ENCODE results near the gene MCM6. TPM values are rescaled to one million over a fixed set of nuclear protein-coding genes. Genes with fewer than 3 reads are reported as not detected.
"Not testable (repeated sequence)": the region's sequence is repeated elsewhere in the genome, so short reads cannot be mapped to it uniquely, and the experiment has no call there.

Gene MCM6
- polyA plus RNA-seq, 4 donors: 9.5 to 54.2 (median 24.0) TPM

DNA sequence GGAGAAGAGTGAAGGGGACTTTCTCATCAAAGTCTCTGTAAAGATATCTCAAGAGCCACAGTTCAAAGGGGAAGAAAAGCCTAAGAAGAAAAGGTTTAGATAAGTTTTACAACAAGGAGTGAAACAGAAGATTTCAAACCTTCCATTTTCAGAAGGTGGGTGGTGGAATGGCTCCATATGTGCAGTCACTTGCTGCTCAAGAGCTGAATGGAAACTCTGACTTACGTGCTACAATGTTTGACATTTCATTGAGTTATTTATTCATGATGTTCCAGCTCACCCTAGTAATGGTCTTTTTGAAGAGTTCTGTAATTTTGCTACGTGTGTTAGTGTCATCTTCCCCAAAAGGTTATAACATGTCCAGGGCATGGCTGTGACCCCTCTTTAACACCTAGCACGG is 61.0 kb downstream of the MCM6 start:
- FAIRE-seq: no peak
- Histone ChIP-seq H3K4me1 (ENCODE audit: control insufficient read depth in 3 of 3, insufficient read depth in 2 of 3, low read depth in 1 of 3, low read length in 2 of 3) (no peaks in the 10 kb centered on the region), H3K27ac (ENCODE audit: low read depth in 1 of 3, low read length in 2 of 3) (no peak overlapping the region), H3K9me3 (ENCODE audit: control insufficient read depth in 2 of 2, insufficient read depth in 1 of 2, low read depth in 1 of 2, low read length in 1 of 2) (peaks cover 0 to 3% of the 10 kb centered on the region in 2 donors), H3K27me3 (ENCODE audit: control insufficient read depth in 3 of 3, insufficient read depth in 3 of 3, low read length in 3 of 3) (no peaks in the 10 kb centered on the region), H3K36me3 (ENCODE audit: control insufficient read depth in 3 of 3, insufficient read depth in 2 of 3, low read depth in 1 of 3, low read length in 3 of 3) (peaks cover 0 to 42% (median 2%) of the 10 kb centered on the region in 3 donors), H3K4me3 (ENCODE audit: low read depth in 1 of 3, low read length in 3 of 3) (no peak overlapping the region)
- 72 to 89% (median 79%) methylated on average over 3 of the region's 3 CpGs for WGBS, 3 donors
- no peak for DNase-seq

DNA sequence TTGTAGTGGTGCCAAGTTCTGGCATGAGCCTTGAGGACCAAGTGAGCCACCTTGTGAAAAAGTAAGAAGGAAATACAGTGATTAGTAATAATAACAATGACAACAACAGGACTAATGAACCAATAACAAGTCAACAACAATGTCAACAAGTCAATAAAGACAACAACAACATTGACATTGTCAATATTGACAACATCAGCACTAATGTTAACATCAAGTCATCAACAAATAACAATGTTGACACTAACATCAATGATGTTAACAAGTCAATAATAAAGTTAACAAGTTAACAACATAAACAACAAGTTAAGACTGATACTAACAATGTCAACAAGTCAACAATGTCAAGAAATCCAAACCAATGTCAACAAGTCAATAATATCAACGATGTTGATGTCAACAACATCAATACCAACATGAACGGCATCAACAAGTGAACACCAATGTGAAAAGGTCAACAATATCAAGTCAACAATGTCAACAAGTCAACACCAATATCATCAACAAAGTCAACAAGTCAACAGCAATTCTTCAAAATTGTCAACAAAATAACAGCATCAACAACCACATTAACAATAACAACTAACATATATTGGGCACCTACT is 63.2 kb downstream of the MCM6 start:
- FAIRE-seq (peak; percentile 30), DNase-seq (no peak)
- Histone ChIP-seq H3K36me3 (ENCODE audit: control insufficient read depth in 3 of 3, insufficient read depth in 2 of 3, low read depth in 1 of 3, low read length in 3 of 3) (peaks cover 0 to 48% (median 9%) of the 10 kb centered on the region in 3 donors), H3K4me1 (ENCODE audit: control insufficient read depth in 3 of 3, insufficient read depth in 2 of 3, low read depth in 1 of 3, low read length in 2 of 3) (no peaks in the 10 kb centered on the region), H3K27me3 (ENCODE audit: control insufficient read depth in 3 of 3, insufficient read depth in 3 of 3, low read length in 3 of 3) (no peaks in the 10 kb centered on the region), H3K9me3 (ENCODE audit: control insufficient read depth in 2 of 2, insufficient read depth in 1 of 2, low read depth in 1 of 2, low read length in 1 of 2) (no peaks in the 10 kb centered on the region), H3K27ac (ENCODE audit: low read depth in 1 of 3, low read length in 2 of 3) (no peak overlapping the region), H3K4me3 (ENCODE audit: low read depth in 1 of 3, low read length in 3 of 3) (no peak overlapping the region)
- 77 to 82% (median 78%) methylated on average over 2 of the region's 2 CpGs for WGBS, 3 donors

DNA sequence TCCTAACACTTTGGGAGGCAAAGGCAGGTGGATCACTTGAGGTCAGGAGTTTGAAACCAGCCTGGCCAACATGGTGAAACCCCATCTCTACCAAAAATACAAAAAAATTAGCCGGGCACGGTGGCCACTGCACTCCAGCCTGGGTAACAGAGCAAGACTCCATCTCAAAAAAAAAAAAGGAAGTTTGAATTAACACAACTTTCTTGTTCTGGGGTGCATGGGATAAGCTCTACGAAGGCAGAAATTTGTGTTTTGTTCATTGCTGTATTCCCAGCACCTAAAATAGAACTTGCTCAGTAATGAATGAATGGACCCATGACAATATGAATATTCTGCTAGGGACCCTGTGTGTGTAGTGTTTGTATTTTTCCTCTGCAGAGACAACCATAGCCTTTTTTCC is 68.4 kb downstream of the MCM6 start:
- H3K4me3 ChIP-seq (ENCODE audit: low read depth in 1 of 3, low read length in 3 of 3); DNase-seq; H3K27me3 ChIP-seq (ENCODE audit: control insufficient read depth in 3 of 3, insufficient read depth in 3 of 3, low read length in 3 of 3); H3K4me1 ChIP-seq (ENCODE audit: control insufficient read depth in 3 of 3, insufficient read depth in 2 of 3, low read depth in 1 of 3, low read length in 2 of 3); H3K27ac ChIP-seq (ENCODE audit: low read depth in 1 of 3, low read length in 2 of 3); H3K9me3 ChIP-seq (ENCODE audit: control insufficient read depth in 2 of 2, insufficient read depth in 1 of 2, low read depth in 1 of 2, low read length in 1 of 2); FAIRE-seq: not testable (repeated sequence)
- WGBS, 3 donors: 83 to 96% (median 92%) methylated on average over 3 of the region's 3 CpGs
- peaks cover 0 to 68% (median 18%) of the 10 kb centered on the region in 3 donors for H3K36me3 ChIP-seq (ENCODE audit: control insufficient read depth in 3 of 3, insufficient read depth in 2 of 3, low read depth in 1 of 3, low read length in 3 of 3)

DNA sequence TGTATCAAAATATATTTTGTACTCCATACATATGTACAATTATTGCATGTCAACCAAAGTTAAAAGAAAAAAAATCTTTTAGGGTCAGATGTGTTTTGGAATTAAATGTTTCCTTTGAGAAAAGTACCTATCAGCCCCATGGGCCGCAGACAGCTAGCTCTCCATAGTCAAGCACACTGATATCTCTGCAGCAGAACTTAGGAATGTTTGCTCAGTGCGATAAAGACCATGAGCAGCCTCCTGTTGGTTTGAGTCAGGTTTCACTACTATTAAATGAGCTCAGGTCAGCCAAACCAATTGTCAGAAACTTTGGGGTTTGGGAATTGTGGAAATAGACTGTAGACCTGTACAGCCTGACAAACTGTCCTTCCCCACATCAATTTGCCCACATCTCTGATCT is 73.0 kb downstream of the MCM6 start:
- DNase-seq (peak in 1 of 2 donors; percentile 36), FAIRE-seq (no peak)
- H3K27ac ChIP-seq (ENCODE audit: low read depth in 1 of 3, low read length in 2 of 3): no peak overlapping the region
- H3K4me1 ChIP-seq (ENCODE audit: control insufficient read depth in 3 of 3, insufficient read depth in 2 of 3, low read depth in 1 of 3, low read length in 2 of 3): no peaks in the 10 kb centered on the region
- whole genome bisulfite sequencing, 3 donors: 30 to 65% (median 53%) methylated on average over 2 of the region's 2 CpGs
- H3K9me3 ChIP-seq (ENCODE audit: control insufficient read depth in 2 of 2, insufficient read depth in 1 of 2, low read depth in 1 of 2, low read length in 1 of 2): peaks cover 0 to 25% of the 10 kb centered on the region in 2 donors
- H3K27me3 ChIP-seq (ENCODE audit: control insufficient read depth in 3 of 3, insufficient read depth in 3 of 3, low read length in 3 of 3): no peaks in the 10 kb centered on the region
- peaks cover 0 to 75% (median 26%) of the 10 kb centered on the region in 3 donors for H3K36me3 ChIP-seq (ENCODE audit: control insufficient read depth in 3 of 3, insufficient read depth in 2 of 3, low read depth in 1 of 3, low read length in 3 of 3)
- H3K4me3 ChIP-seq (ENCODE audit: low read depth in 1 of 3, low read length in 3 of 3): no peak overlapping the region

DNA sequence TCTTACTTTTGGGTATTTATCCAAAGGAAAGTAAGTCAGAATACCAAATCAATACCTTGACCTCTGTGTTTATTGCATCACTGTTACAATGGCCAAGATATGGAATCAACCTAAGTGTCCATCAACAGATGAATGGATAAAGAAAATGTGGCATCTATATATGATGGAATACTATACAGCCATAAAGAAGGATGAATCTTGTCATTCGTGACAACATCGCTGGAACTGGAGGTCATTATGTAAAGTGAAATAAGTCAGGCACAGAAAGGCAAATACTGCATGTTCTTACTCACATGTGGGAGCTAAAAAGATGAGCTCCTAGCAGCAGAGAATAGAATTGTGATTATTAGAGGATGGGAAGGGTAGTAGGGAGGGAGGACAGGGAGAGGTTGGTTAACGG is 73.9 kb downstream of the MCM6 start:
- peaks cover 0 to 79% (median 22%) of the 10 kb centered on the region in 3 donors for H3K36me3 ChIP-seq (ENCODE audit: control insufficient read depth in 3 of 3, insufficient read depth in 2 of 3, low read depth in 1 of 3, low read length in 3 of 3)
- H3K27ac ChIP-seq (ENCODE audit: low read depth in 1 of 3, low read length in 2 of 3): no peak overlapping the region
- H3K27me3 ChIP-seq (ENCODE audit: control insufficient read depth in 3 of 3, insufficient read depth in 3 of 3, low read length in 3 of 3): no peaks in the 10 kb centered on the region
- 63 to 66% (median 65%) methylated on average over 3 of the region's 3 CpGs for WGBS, 3 donors
- H3K9me3 ChIP-seq (ENCODE audit: control insufficient read depth in 2 of 2, insufficient read depth in 1 of 2, low read depth in 1 of 2, low read length in 1 of 2): peaks cover 0 to 25% of the 10 kb centered on the region in 2 donors
- H3K4me3 ChIP-seq (ENCODE audit: low read depth in 1 of 3, low read length in 3 of 3): no peak overlapping the region
- no peak for FAIRE-seq
- no peak for DNase-seq
- no peaks in the 10 kb centered on the region for H3K4me1 ChIP-seq (ENCODE audit: control insufficient read depth in 3 of 3, insufficient read depth in 2 of 3, low read depth in 1 of 3, low read length in 2 of 3)

DNA sequence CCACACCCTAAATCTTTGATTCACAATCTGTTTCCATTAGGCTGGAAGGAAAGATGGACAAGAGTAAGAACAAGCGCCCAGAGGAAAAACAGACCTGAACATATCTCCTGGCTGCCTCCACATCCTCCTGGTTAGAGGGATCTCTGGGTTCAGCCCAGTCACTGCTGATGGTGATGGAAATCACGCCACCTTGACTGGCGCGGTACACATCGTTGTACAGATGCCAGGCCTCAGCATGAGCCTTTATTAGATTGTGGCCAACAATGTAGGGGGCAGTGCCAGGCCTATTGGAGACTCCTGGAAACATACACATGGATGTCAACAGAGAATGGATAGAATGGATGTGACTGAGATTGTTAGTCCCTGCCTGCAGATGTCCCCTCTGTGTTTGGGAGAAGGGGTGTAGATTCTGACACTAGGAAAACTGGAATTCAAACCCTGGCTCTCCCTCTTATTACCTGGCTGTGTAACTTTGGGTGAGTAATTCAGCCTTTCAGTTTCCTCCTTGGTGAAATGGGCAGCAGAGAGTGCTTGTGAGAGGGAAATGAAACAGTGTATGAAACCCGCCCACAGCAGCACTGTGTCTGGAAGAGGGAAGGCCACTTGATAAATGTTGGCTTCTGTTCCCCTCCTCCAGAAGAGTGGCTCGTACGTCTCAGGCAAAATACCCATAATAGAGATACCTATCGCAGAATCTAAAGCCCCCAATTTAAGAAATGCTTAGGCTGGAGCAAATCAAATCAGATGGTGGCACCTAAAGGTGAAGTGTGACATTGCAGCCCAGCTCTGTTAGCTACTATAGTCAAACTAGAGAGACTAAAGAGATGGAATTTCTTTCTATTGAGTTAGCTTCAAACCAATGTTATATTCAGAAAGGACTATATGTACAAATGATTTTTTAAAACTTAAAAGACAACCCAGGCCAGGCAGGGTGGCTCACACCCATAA is 75.5 kb downstream of the MCM6 start:
- WGBS, 3 donors: 88 to 91% (median 89%) methylated on average over 9 of the region's 9 CpGs
- H3K36me3 ChIP-seq (ENCODE audit: control insufficient read depth in 3 of 3, insufficient read depth in 2 of 3, low read depth in 1 of 3, low read length in 3 of 3): peaks cover 0 to 80% (median 18%) of the 10 kb centered on the region in 3 donors
- no peak for DNase-seq

DNA sequence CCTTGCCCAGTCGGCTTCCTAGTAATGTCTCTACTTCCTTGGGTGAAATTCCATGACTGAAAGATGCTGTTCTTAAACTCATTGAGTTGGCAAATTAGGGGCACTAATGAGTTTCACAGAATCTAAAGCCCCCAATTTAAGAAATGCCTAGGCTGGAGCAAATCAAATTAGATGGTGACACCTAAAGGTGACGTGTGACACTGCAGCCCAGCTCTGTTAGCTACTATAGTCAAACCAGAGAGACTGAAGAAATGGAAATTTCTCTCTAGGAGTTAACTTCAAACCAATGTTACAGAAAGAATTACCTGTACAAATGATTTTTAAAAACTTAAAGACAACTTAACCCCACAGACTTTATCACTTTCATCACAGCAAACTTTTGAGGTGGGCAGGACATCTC is 76.5 kb downstream of the MCM6 start:
- 45 to 62% (median 48%) methylated on average over 2 of the region's 2 CpGs for WGBS, 3 donors
- FAIRE-seq: no peak

More for the DNA sequence above, 75.5 kb downstream of the MCM6 start:
- no peak for FAIRE-seq
- no peak overlapping the region for H3K4me3 ChIP-seq (ENCODE audit: low read depth in 1 of 3, low read length in 3 of 3)
- no peaks in the 10 kb centered on the region for H3K4me1 ChIP-seq (ENCODE audit: control insufficient read depth in 3 of 3, insufficient read depth in 2 of 3, low read depth in 1 of 3, low read length in 2 of 3)
- H3K27ac ChIP-seq (ENCODE audit: low read depth in 1 of 3, low read length in 2 of 3): no peak overlapping the region
- H3K9me3 ChIP-seq (ENCODE audit: control insufficient read depth in 2 of 2, insufficient read depth in 1 of 2, low read depth in 1 of 2, low read length in 1 of 2): peaks cover 0 to 25% of the 10 kb centered on the region in 2 donors
- no peaks in the 10 kb centered on the region for H3K27me3 ChIP-seq (ENCODE audit: control insufficient read depth in 3 of 3, insufficient read depth in 3 of 3, low read length in 3 of 3)

DNA sequence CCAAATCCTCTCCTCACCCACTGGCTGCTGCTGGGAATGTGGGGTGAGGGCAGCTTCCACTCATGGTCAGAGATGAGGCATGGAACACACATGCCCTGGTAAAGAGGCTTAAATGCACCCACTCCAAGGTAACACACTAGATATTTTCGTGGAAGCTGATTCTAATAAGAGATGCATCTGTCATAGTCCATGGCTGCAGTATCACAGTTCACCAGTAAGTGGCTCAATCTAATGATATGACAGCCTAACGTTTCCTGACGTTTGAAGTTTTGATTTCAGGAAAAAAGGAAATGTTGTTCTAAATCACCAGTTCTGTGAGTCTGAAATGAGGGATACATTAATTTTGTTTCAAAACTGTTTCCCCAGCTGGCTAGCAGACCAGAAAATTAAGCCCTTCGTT is 77.5 kb downstream of the MCM6 start:
- Histone ChIP-seq H3K9me3 (ENCODE audit: control insufficient read depth in 2 of 2, insufficient read depth in 1 of 2, low read depth in 1 of 2, low read length in 1 of 2) (peaks cover 0 to 25% of the 10 kb centered on the region in 2 donors), H3K4me3 (ENCODE audit: low read depth in 1 of 3, low read length in 3 of 3) (no peak overlapping the region), H3K27ac (ENCODE audit: low read depth in 1 of 3, low read length in 2 of 3) (no peak overlapping the region), H3K4me1 (ENCODE audit: control insufficient read depth in 3 of 3, insufficient read depth in 2 of 3, low read depth in 1 of 3, low read length in 2 of 3) (no peaks in the 10 kb centered on the region), H3K27me3 (ENCODE audit: control insufficient read depth in 3 of 3, insufficient read depth in 3 of 3, low read length in 3 of 3) (no peaks in the 10 kb centered on the region), H3K36me3 (ENCODE audit: control insufficient read depth in 3 of 3, insufficient read depth in 2 of 3, low read depth in 1 of 3, low read length in 3 of 3) (peaks cover 0 to 73% (median 18%) of the 10 kb centered on the region in 3 donors)
- no peak for FAIRE-seq
- WGBS, 3 donors: 33 to 50% (median 39%) methylated on average over 4 of the region's 4 CpGs
- DNase-seq: no peak

More for the DNA sequence above, 76.5 kb downstream of the MCM6 start:
- H3K9me3 ChIP-seq (ENCODE audit: control insufficient read depth in 2 of 2, insufficient read depth in 1 of 2, low read depth in 1 of 2, low read length in 1 of 2): peaks cover 0 to 25% of the 10 kb centered on the region in 2 donors
- no peak overlapping the region for H3K27ac ChIP-seq (ENCODE audit: low read depth in 1 of 3, low read length in 2 of 3)
- no peaks in the 10 kb centered on the region for H3K4me1 ChIP-seq (ENCODE audit: control insufficient read depth in 3 of 3, insufficient read depth in 2 of 3, low read depth in 1 of 3, low read length in 2 of 3)
- peaks cover 0 to 75% (median 18%) of the 10 kb centered on the region in 3 donors for H3K36me3 ChIP-seq (ENCODE audit: control insufficient read depth in 3 of 3, insufficient read depth in 2 of 3, low read depth in 1 of 3, low read length in 3 of 3)
- DNase-seq: no peak
- H3K4me3 ChIP-seq (ENCODE audit: low read depth in 1 of 3, low read length in 3 of 3): no peak overlapping the region
- H3K27me3 ChIP-seq (ENCODE audit: control insufficient read depth in 3 of 3, insufficient read depth in 3 of 3, low read length in 3 of 3): no peaks in the 10 kb centered on the region
